PC-3 (cell line): Measurements from ENCODE around the gene SEC22A. TPM values are rescaled to one million over a fixed set of nuclear protein-coding genes. Genes with fewer than 3 reads are reported as not detected.
"Not testable (repeated sequence)": the region's sequence is repeated elsewhere in the genome, so short reads cannot be mapped to it uniquely, and the experiment has no call there.

ENCODE experiments used
- ATAC-seq: fragments of 200-7000 bp; cut with Tn5 transposase; 2 replicates; pipeline ENCODE4 v1.9.1; 2020; ENCODE audit warnings: mild to moderate bottlenecking, moderate library complexity
- BruUV-seq: library from RNA; stranded (reverse); fragments of 400-500 nt; replicated peaks from 2 replicates; lab custom pipeline; 2021; lab: Mats Ljungman, UMichigan
- CTCF ChIA-PET: fragments of 300-600 bp; sonication (Branson Sonifier 250); formaldehyde crosslinking; loops from one replicate; lab custom pipeline; 2022; ENCODE audit warnings: antibody characterized with exemption; lab: Charles Lee
- POLR2A ChIA-PET: fragments of 300-600 bp; sonication (Branson Sonifier 250); formaldehyde crosslinking; loops from one replicate; lab custom pipeline; 2022; ENCODE audit warnings: antibody characterized with exemption; ENCODE audit not compliant: unreplicated experiment; lab: Charles Lee
- DNase-seq: peaks from one replicate; pipeline ENCODE4 v3.0.0-alpha.2; 2015
- H2AFZ ChIP-seq: fragments of 300-600 bp; sonication (generic); 2 replicates; pipeline ENCODE4 v1.6.0; 2016; ENCODE audit warnings: antibody characterized with exemption, low read length
- H3F3A ChIP-seq: fragments of 300-600 bp; sonication (generic); one replicate; pipeline ENCODE4 v1.6.0; 2017; ENCODE audit warnings: antibody characterized with exemption, low read length, control low read depth, mild to moderate bottlenecking; ENCODE audit not compliant: unreplicated experiment
- H3K27ac ChIP-seq: fragments of 300-600 bp; sonication (generic); 2 replicates; pipeline ENCODE4 v1.5.1; 2016; ENCODE audit warnings: mild to moderate bottlenecking, low read length
- H3K27me3 ChIP-seq: fragments of 300-600 bp; sonication (generic); 2 replicates; pipeline ENCODE4 v1.6.1; 2016; ENCODE audit warnings: low read length, mixed read lengths
- H3K36me3 ChIP-seq: fragments of 300-600 bp; sonication (generic); 2 replicates; pipeline ENCODE4 v1.6.1; 2016; ENCODE audit warnings: low read depth, mixed run types, low read length, mixed read lengths
- H3K4me1 ChIP-seq: fragments of 300-600 bp; sonication (generic); 2 replicates; pipeline ENCODE4 v1.5.1; 2016; ENCODE audit warnings: low read length; ENCODE audit not compliant: insufficient read depth
- H3K4me2 ChIP-seq: fragments of 300-600 bp; sonication (generic); 2 replicates; pipeline ENCODE4 v1.6.0; 2016; ENCODE audit warnings: low read length
- H3K4me3 ChIP-seq: fragments of 300-600 bp; sonication (generic); 2 replicates; pipeline ENCODE4 v1.5.1; 2016; ENCODE audit warnings: mild to moderate bottlenecking, low read length, mixed read lengths
- H3K79me2 ChIP-seq: fragments of 300-600 bp; sonication (generic); 2 replicates; pipeline ENCODE4 v1.6.1; 2017; ENCODE audit warnings: low read length, mixed read lengths
- H3K9ac ChIP-seq: fragments of 300-600 bp; sonication (generic); 2 replicates; pipeline ENCODE4 v1.6.0; 2016; ENCODE audit warnings: mild to moderate bottlenecking, low read length
- H3K9me2 ChIP-seq: fragments of 300-600 bp; sonication (generic); replicated peaks from 2 replicates; pipeline ENCODE4 v1.6.1; 2016; ENCODE audit warnings: mixed run types, low read length, mixed read lengths
- H3K9me3 ChIP-seq: fragments of 300-600 bp; sonication (generic); 2 replicates; pipeline ENCODE4 v1.6.1; 2016; ENCODE audit warnings: low read length, mixed read lengths
- H4K20me1 ChIP-seq: fragments of 300-600 bp; sonication (generic); 2 replicates; pipeline ENCODE4 v1.6.1; 2016; ENCODE audit warnings: low read length, mixed read lengths
- CTCF ChIP-seq: fragments of 300-600 bp; sonication (generic); conservative IDR thresholded peaks from 2 replicates; pipeline ENCODE4 v1.5.1; 2017; ENCODE audit warnings: antibody characterized with exemption, low read depth, mild to moderate bottlenecking, low read length
- EZH2 ChIP-seq: fragments of 300-600 bp; sonication (generic); IDR thresholded peaks from one replicate; pipeline ENCODE4 v1.6.1; 2017; ENCODE audit warnings: antibody characterized with exemption, mild to moderate bottlenecking, low read length; ENCODE audit not compliant: unreplicated experiment
- EZH2phosphoT487 ChIP-seq: fragments of 300-600 bp; sonication (generic); IDR thresholded peaks from 2 replicates; pipeline ENCODE4 v1.6.1; 2018; ENCODE audit warnings: mild to moderate bottlenecking, antibody characterized with exemption, low read length, borderline replicate concordance
- intact Hi-C: fragments of 100-400 bp; cut with micrococcal nuclease; formaldehyde crosslinking; loops from 2 replicates; pipeline ENCODE4 v1.9.0; 2023
- total RNA-seq: library from RNA; depleted of rRNA; stranded (reverse); fragments of >200 nt; gene quantifications from 2 replicates; pipeline ENCODE4 v1.2.3, GENCODE V29; 2014

SEC22A gene
- total RNA-seq, 1 experiment from 2014 or later: 37.9 TPM

- Histone ChIP-seq H3K9me2 (no peaks in the 10 kb centered on the region), H3K36me3 (peaks cover 9% of the 10 kb centered on the region), H2AFZ (no peak overlapping the region), H3F3A (no peaks in the 10 kb centered on the region), H3K4me2 (no peak overlapping the region), H3K9ac (no peak overlapping the region), H3K9me3 (no peaks in the 10 kb centered on the region), H3K27me3 (no peaks in the 10 kb centered on the region), H3K27ac (no peak overlapping the region), H3K79me2 (no peaks in the 10 kb centered on the region), H4K20me1 (no peaks in the 10 kb centered on the region), H3K4me3 (no peak overlapping the region), H3K4me1 (no peaks in the 10 kb centered on the region)
- ChIA-PET POLR2A (no interaction called here), CTCF (no interaction called here)
- TF ChIP-seq EZH2 (no peak), CTCF (no peak), EZH2phosphoT487 (no peak)
- intact Hi-C loops: no loop called here
- DNase-seq (no peak), ATAC-seq (no peak)
- BruUV-seq: no TSS peak
Measured at GRCh38 chr3:123218990-123219389, 17.2 kb downstream of the SEC22A start.

GRCh38 chr3:123221369-123221768 is 19.6 kb downstream of the SEC22A start:
- H3K4me2 ChIP-seq, POLR2A ChIA-PET, H3K27me3 ChIP-seq, H3K9me3 ChIP-seq, H3K79me2 ChIP-seq, H3F3A ChIP-seq, H3K4me3 ChIP-seq, CTCF ChIA-PET, H4K20me1 ChIP-seq, H3K27ac ChIP-seq, intact Hi-C loops, H2AFZ ChIP-seq, H3K4me1 ChIP-seq, H3K9me2 ChIP-seq, BruUV-seq, H3K9ac ChIP-seq: not testable (repeated sequence)
- peak; percentile 87 for ATAC-seq
- peaks cover 12% of the 10 kb centered on the region for H3K36me3 ChIP-seq
- peak; percentile 10 for DNase-seq

GRCh38 chr3:123225016-123225415 is 23.3 kb downstream of the SEC22A start:
- H2AFZ ChIP-seq: no peak overlapping the region
- ChIA-PET POLR2A (no interaction called here), CTCF (no interaction called here)
- H4K20me1 ChIP-seq: no peaks in the 10 kb centered on the region
- H3K9me3 ChIP-seq: peaks cover 6% of the 10 kb centered on the region
- no peak overlapping the region for H3K4me2 ChIP-seq
- no peak for DNase-seq
- no peak overlapping the region for H3K9ac ChIP-seq
- H3K9me2 ChIP-seq: no peaks in the 10 kb centered on the region
- H3K4me1 ChIP-seq: no peaks in the 10 kb centered on the region
- peaks cover 33% of the 10 kb centered on the region for H3K36me3 ChIP-seq
- TF ChIP-seq CTCF (no peak), EZH2phosphoT487 (no peak)
- no peaks in the 10 kb centered on the region for H3K27me3 ChIP-seq
- no peaks in the 10 kb centered on the region for H3F3A ChIP-seq
- intact Hi-C loops: no loop called here
- no peak overlapping the region for H3K4me3 ChIP-seq
- ATAC-seq: no peak
- H3K79me2 ChIP-seq: no peaks in the 10 kb centered on the region
- BruUV-seq: no TSS peak
- no peak overlapping the region for H3K27ac ChIP-seq
